Stomach (tissue), 9 donors: ENCODE measurements around the gene H2BK1. TPM values are rescaled to one million over a fixed set of nuclear protein-coding genes. Genes with fewer than 3 reads are reported as not detected.
A peak's percentile ranks its signal among the peaks of the same experiment; 100 is the strongest.

Source experiments
- DNase-seq, 2 donors: peaks; one replicate each; pipeline versions ENCODE4 v3.0.0 to v3.0.0-alpha.2; 2013 to 2019
- H3K27ac ChIP-seq, 5 donors: fragments of 200-600 bp in 4 of 5; sonication (generic) in 4 of 5; one replicate each; pipeline ENCODE4 v1.5.1; 2013 to 2019; ENCODE audit warnings: mild to moderate bottlenecking in 1 of 5, moderate library complexity in 1 of 5
- H3K27me3 ChIP-seq, 3 donors: fragments of 200-600 bp; sonication (generic); one replicate each; pipeline ENCODE4 v1.5.1; 2017 to 2019; ENCODE audit warnings: mixed run types in 1 of 3
- H3K36me3 ChIP-seq, 4 donors: fragments of 200-600 bp; sonication (generic); 1 replicate in 3 of 4; 2 replicates in 1 of 4; pipeline ENCODE4 v1.5.1; 2016 to 2019
- H3K4me1 ChIP-seq, 4 donors: fragments of 200-600 bp; sonication (generic); one replicate each; pipeline ENCODE4 v1.5.1; 2016 to 2019
- H3K4me3 ChIP-seq, 4 donors: fragments of 200-600 bp; sonication (generic) in 3 of 4; one replicate each; pipeline ENCODE4 v1.5.1; 2016 to 2019; ENCODE audit warnings: mild to moderate bottlenecking in 1 of 4
- H3K9me3 ChIP-seq, 4 donors: fragments of 200-600 bp; sonication (generic); one replicate each; pipeline ENCODE4 v1.5.1; 2016 to 2019
- CTCF ChIP-seq, 7 experiments: fragments of 450-650 bp in 4 of 7; fragments of 200-600 bp in 3 of 7; sonication (generic) in 3 of 7; IDR thresholded peaks; one replicate each; pipeline ENCODE4 v1.5.1; 2016 to 2019; ENCODE audit warnings: antibody characterized with exemption in 7 of 7, control low read depth in 2 of 7, mild to moderate bottlenecking in 1 of 7
- EP300 ChIP-seq: sonication (generic); formaldehyde crosslinking; IDR thresholded peaks from one replicate; pipeline ENCODE4 v1.6.1; 2017; ENCODE audit warnings: antibody characterized with exemption
- POLR2A ChIP-seq, 4 donors: fragments of 450-650 bp; IDR thresholded peaks; one replicate each; pipeline ENCODE4 v1.6.1; 2016; ENCODE audit warnings: antibody characterized with exemption in 4 of 4, control low read depth in 2 of 4, mild to moderate bottlenecking in 1 of 4, moderate library complexity in 1 of 4
- POLR2AphosphoS5 ChIP-seq, 3 donors: sonication (generic); formaldehyde crosslinking; IDR thresholded peaks; one replicate each; pipeline ENCODE4 v1.6.1; 2016; ENCODE audit warnings: antibody characterized with exemption in 3 of 3
- WGBS, 5 donors: extraction: QIAGEN DNeasy Blood & Tissue Kit in 3 of 5; methylation state at CpG; one replicate each; pipeline versions ENCODE4 v1.1.5 to v1.1.7; 2013 to 2018; 5-methylcytosine and 5-hydroxymethylcytosine counted together
- intact Hi-C: fragments of 100-400 bp; cut with DNase I; formaldehyde crosslinking; loops from one replicate; pipeline ENCODE4 v1.15.1; 2023; ENCODE audit warnings: low total_unique reads
- polyA plus RNA-seq, 3 donors: library from polyadenylated mRNA; stranded (reverse); fragments of 200-250 nt; gene quantifications; one replicate each; pipeline ENCODE4 v1.2.3, GENCODE V29; 2013
- total RNA-seq, 5 donors: library from RNA; depleted of rRNA; stranded (reverse); fragments of >200 nt; gene quantifications; one replicate each; pipeline versions ENCODE4 v1.1.0 to v1.2.3, GENCODE V29; 2014 to 2016
- donor health status: healthy with polysubstance abuse.
- donor health status: Bipolar disorder and iron deficiency.
- donor health status: healthy.

H2BK1 gene
- total and polyA plus RNA-seq, 8 donors: not detected

- no peak for TF ChIP-seq CTCF (IDR thresholded peaks at IDR 0.05)
- TF ChIP-seq POLR2A (IDR thresholded peaks at IDR 0.05): no peak
- TF ChIP-seq EP300: no peak
- no peak for TF ChIP-seq POLR2AphosphoS5 (IDR thresholded peaks at IDR 0.05)
- H3K4me3 ChIP-seq: no peak overlapping the region
- WGBS, 5 donors: 84 to 88% (median 87%) methylated on average over 42 to 43 of the region's 43 CpGs
- intact Hi-C loops: no loop called here
- peak in 1 of 2 donors; percentile 22 for DNase-seq
- peaks cover 0 to 95% (median 40%) of the 10 kb centered on the region in 3 donors for H3K27me3 ChIP-seq
- H3K4me1 ChIP-seq: peaks cover 0 to 10% (median 5%) of the 10 kb centered on the region in 4 donors
- H3K9me3 ChIP-seq: no peaks in the 10 kb centered on the region
- no peaks in the 10 kb centered on the region for H3K36me3 ChIP-seq
- H3K27ac ChIP-seq: no peak overlapping the region
Measured at GRCh38 chr7:151173386-151174245, 36.7 kb downstream of the H2BK1 start.

GRCh38 chr7:151172273-151173141 is 37.8 kb downstream of the H2BK1 start:
- no peak overlapping the region for H3K4me3 ChIP-seq
- DNase-seq: peak; percentile 85 to 93
- H3K9me3 ChIP-seq: no peaks in the 10 kb centered on the region
- H3K4me1 ChIP-seq: peaks cover 8 to 21% (median 14%) of the 10 kb centered on the region in 4 donors
- H3K27me3 ChIP-seq: peaks cover 0 to 95% (median 51%) of the 10 kb centered on the region in 3 donors
- H3K27ac ChIP-seq: no peak overlapping the region
- intact Hi-C loops: no loop called here
- H3K36me3 ChIP-seq: no peaks in the 10 kb centered on the region
- WGBS, 5 donors: 20 to 37% (median 21%) methylated on average over 26 to 42 of the region's 42 CpGs
- no peak for TF ChIP-seq EP300
- peak in 6 of 7 experiments; percentile 83 to 100 (median 100) for TF ChIP-seq CTCF (IDR thresholded peaks at IDR 0.05)
- TF ChIP-seq POLR2AphosphoS5 (IDR thresholded peaks at IDR 0.05): peak; percentile 16 to 86 (median 21)
- TF ChIP-seq POLR2A (IDR thresholded peaks at IDR 0.05): no peak

DNA sequence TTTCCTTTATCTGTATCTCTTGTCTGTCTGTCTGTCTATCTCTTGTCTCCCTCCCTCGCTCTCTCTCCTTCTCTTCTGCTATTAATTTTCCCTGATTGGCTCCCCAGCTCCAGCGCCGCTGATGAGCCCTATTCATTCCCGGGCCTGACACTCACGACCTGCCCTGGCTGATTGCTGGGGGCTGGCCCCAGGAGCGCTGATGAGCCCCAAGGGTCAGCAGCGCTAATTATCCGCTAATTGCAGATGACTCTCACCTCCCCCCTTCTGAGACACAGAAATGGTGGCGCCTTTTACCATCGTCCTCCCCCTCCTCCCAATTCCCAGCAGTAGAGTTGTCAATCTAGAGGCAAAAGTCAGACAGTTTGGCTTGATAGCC is 41.5 kb downstream of the H2BK1 start:
- DNase-seq: peak in 1 of 2 donors; percentile 13
- intact Hi-C loops: loop anchor here (5.0 kb wide), 1 partner anchor 41 kb away; no protein-coding TSS in a partner anchor
- H3K27ac ChIP-seq: no peak overlapping the region
- H3K27me3 ChIP-seq: peaks cover 16 to 94% (median 63%) of the 10 kb centered on the region in 3 donors
- no peaks in the 10 kb centered on the region for H3K36me3 ChIP-seq
- TF ChIP-seq POLR2AphosphoS5 (IDR thresholded peaks at IDR 0.05): no peak
- no peak for TF ChIP-seq EP300
- TF ChIP-seq POLR2A (IDR thresholded peaks at IDR 0.05): no peak
- no peak for TF ChIP-seq CTCF (IDR thresholded peaks at IDR 0.05)
- WGBS, 5 donors: 39 to 52% (median 44%) methylated on average over 10 of the region's 10 CpGs
- H3K4me1 ChIP-seq: peaks cover 18 to 28% (median 23%) of the 10 kb centered on the region in 4 donors
- H3K9me3 ChIP-seq: no peaks in the 10 kb centered on the region
- no peak overlapping the region for H3K4me3 ChIP-seq
